NT2/D1 (cell line): ENCODE measurements around the gene SCYGR3.

Experiments
- SUZ12 ChIP-seq: IDR thresholded peaks from 2 replicates; pipeline ENCODE4 v1.6.1; 2011; ENCODE audit not compliant: insufficient read length, insufficient read depth; ENCODE audit errors: extremely low read depth
- YY1 ChIP-seq: IDR thresholded peaks from 2 replicates; pipeline ENCODE4 v1.6.1; 2011; ENCODE audit not compliant: insufficient read length, insufficient read depth
- ZNF274 ChIP-seq: IDR thresholded peaks from 2 replicates; pipeline ENCODE4 v1.6.1; 2011; ENCODE audit warnings: mild to moderate bottlenecking, low read depth, low read length

DNA sequence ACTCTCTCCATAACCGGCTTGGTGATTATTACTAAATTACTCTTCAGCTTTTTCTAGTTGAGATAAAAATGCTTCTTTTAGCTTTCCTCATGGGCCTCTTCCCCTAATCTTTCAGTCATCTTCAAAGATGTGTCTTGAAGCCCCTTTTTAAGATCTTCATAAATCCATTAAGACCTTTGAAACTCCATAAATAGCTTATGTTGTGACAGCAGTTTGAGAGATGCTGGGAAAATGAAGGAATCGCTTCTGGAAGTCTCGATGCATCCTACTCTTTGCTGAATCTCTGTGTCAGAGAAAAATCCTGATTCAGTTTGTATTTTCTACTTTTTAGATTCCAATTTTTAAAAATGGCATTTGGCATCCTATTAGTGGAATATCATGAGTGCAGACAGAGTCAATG, 15.7 kb upstream of the SCYGR3 start:
- TF ChIP-seq ZNF274 (no peak), YY1 (no peak), SUZ12 (no peak)
